Stimulated activated CD4-positive, alpha-beta T cell treated with anti-CD3 and anti-CD28 coated beads, Interleukin-15, amount 100 ng/mL, for 48 hours (primary cell): ENCODE data around the gene MGAT2.
"Not testable (repeated sequence)": the region's sequence is repeated elsewhere in the genome, so short reads cannot be mapped to it uniquely, and the experiment has no call there.

Source experiments
- DNase-seq, 2 donors: peaks; one replicate each; pipeline ENCODE4 v3.0.0-alpha.2; 2020; ENCODE audit warnings: low read depth in 2 of 2

Gene MGAT2

DNA sequence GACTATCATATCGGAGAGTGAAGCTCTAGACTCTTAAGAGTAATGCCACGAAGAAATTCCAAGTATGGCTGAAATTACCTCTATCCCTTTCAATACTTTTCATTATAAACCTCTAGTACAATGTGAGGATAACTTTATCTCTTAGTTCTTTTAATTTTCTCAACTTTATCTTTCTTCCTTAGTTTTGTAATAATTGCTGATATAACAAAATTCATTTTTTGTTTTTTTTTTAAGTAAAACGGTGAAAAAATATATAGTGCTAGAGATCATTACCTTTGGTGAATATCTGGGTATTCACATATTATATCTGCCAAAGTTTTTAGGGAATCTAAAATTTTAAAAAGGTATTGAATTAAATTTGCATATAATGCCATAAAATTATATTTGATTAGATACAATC is 33.9 kb downstream of the MGAT2 start:
- DNase-seq, result no peak

DNA sequence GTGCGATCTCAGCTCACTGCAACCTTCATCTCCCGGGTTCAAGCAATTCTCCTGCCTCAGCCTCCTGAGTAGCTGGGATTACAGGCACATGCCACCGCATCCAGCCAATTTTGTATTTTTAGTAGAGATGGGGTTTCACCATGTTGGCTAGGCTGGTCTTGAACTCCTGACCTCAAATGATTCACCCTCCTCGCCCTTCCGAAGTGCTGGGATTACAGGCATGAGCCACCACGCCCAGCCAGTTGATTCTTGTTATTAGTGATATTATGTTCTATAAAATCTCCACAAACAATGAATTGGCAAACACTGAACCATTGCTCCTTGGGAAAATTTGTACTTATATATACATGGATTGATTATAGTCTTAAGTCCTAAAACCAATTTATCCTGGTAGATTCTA is 36.9 kb downstream of the MGAT2 start:
- not testable (repeated sequence) for DNase-seq

DNA sequence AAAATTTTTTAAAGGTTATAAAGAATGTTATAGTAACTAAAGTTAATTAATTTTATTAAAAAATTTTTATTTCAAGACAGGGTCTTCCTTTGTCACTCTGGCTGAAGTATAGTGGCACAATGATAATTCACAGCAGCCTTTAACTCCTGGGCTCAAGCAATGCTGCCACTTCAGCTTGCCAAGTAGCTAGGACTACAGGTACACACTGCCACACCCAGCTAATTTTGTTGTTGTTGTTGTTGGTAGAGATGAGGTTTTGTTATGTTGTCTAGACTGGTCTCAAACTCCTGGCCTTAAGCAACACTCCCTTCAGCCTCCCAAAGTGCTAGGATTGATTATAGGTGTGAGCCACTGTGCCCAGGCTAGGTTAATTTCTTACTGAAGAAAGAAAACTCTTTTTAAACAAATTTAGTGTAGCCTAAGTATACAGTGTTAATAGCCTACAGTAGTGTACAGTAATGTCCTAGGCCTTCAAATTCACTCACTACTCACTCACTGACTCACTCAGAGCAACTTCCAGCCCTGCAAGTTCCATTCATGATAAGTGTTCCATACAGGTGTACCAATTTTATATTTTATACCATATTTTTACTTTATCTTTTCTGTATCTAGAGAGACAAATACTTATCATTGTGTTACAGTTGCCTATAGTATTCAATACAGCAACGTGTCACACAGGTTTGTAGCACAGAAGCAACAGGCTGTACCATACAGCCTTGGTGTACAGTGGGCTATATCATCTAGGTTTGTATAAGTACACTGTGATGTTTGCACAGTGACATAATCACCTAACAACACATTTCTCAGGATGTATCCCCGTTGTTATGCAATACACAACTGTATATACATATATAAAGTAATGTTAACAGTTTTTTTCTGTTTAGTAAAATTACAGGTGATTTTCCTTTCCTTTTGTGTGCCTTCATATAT is 39.2 kb downstream of the MGAT2 start:
- DNase-seq, result no peak

DNA sequence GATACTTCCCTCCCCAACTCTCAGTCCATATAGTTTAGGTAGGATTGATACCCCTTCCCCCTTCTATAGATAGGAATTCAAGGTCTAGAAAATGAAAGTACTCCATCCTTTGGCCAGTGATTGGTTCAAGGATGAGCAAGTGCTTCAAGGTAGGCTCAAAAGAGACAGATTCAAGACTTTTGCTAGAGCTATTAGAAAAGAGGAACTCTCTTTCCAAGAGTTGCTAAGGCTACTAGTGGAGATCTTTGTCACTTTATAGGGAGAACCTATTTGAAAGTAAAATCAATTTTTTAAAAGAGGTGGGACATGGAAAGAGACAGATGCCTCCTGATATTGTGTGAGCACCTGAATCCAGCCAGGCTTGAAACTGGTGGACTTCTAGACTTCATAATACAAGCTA is 49.9 kb downstream of the MGAT2 start:
- DNase-seq, result no peak
